ENCODE results near the gene ZC3H11A.

DNA sequence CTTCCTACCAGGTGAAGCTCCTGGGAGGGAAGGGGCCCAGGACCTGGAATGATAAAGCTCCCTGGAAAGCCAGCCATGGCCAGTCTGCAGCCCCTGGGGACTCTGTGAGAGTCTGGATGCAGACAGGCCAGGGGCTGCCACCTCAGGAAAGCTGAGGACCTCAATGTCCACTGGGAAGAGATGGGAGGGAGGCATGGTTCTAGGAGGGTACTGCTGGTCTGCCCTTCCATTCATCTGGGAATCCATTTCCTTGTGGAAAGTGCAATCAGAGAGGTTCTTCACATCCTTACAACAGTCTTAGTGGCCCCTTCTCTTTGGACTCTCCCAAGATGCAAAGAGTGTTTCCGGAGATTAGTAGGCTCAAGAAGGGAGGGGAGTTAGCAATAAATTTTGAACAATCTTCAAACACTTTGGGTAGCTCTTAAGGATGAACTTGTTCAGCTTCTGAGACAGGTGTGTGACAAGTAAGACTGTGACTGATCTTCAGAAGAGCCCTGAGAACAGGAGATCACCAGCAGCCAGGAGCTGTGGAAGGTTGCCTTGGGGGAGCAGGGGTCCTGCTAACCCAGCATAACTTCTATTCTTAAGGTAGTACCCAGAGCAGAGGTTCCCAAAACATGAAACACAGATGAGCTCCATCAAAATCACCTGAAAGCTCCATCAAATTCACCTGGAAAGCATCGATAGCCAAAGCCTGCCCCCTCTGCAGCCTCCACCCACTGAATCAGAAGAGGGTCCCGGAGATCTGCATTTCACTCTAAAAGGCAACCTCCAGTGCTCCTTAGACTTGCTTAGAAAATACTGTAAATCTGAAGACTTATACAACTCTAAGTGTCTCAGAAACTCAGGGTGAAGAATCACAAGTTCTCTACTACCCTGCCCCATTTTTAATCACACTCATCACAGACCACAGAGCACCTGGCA, 31.1 kb upstream of the ZC3H11A start:
- TF ChIP-seq EGR1 (IDR thresholded peaks at IDR 0.05; ENCODE audit: low read depth): no peak
- TF ChIP-seq POLR2A (IDR thresholded peaks at IDR 0.05; ENCODE audit: borderline replicate concordance, extremely low read depth, insufficient read depth, insufficient read length): no peak
- TF ChIP-seq, protein P1, sequence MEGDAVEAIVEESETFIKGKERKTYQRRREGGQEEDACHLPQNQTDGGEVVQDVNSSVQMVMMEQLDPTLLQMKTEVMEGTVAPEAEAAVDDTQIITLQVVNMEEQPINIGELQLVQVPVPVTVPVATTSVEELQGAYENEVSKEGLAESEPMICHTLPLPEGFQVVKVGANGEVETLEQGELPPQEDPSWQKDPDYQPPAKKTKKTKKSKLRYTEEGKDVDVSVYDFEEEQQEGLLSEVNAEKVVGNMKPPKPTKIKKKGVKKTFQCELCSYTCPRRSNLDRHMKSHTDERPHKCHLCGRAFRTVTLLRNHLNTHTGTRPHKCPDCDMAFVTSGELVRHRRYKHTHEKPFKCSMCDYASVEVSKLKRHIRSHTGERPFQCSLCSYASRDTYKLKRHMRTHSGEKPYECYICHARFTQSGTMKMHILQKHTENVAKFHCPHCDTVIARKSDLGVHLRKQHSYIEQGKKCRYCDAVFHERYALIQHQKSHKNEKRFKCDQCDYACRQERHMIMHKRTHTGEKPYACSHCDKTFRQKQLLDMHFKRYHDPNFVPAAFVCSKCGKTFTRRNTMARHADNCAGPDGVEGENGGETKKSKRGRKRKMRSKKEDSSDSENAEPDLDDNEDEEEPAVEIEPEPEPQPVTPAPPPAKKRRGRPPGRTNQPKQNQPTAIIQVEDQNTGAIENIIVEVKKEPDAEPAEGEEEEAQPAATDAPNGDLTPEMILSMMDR (IDR thresholded peaks at IDR 0.05 in 2 of 3, conservative IDR thresholded peaks at IDR 0.05 in 1 of 3; ENCODE audit: borderline replicate concordance in 1 of 3, insufficient read depth in 1 of 3, low read depth in 2 of 3, low read length in 2 of 3): no peak
- TF ChIP-seq, protein P2, sequence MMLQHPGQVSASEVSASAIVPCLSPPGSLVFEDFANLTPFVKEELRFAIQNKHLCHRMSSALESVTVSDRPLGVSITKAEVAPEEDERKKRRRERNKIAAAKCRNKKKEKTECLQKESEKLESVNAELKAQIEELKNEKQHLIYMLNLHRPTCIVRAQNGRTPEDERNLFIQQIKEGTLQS (IDR thresholded peaks at IDR 0.05): no peak
- no peak for TF ChIP-seq POLR2AphosphoS5 (IDR thresholded peaks at IDR 0.05; ENCODE audit: low read depth, low read length)
- no peak for TF ChIP-seq EZH2 (IDR thresholded peaks at IDR 0.05)
- TF ChIP-seq RAD21 (IDR thresholded peaks at IDR 0.05; ENCODE audit: low read depth): no peak
